Measurements from ENCODE around the gene CALM3. TPM values are rescaled to one million over a fixed set of nuclear protein-coding genes. Genes with fewer than 3 reads are reported as not detected.

The CALM3 gene
- polyA plus RNA-seq, 1 of the 3 experiments (the other 2 are of a cell fraction), result 495 TPM

GRCh38 chr19:46637224-46637623, 36.1 kb downstream of the CALM3 start:
- ChIA-PET CTCF (interaction anchor here (0.9 to 8.3 kb wide), 3 partner anchors 9 to 92 kb away, joined by 3 to 106 read pairs (median 4); partner anchors contain the start of gene DACT3), POLR2A (interaction anchor here (0.6 to 9.6 kb wide), 4 partner anchors 16 to 607 kb away, joined by 3 to 100 read pairs (median 14); partner anchors contain the start of gene DACT3)
- WGBS (ENCODE audit: low lambda C conversion rate), result 85% methylated on average over 14 of the region's 14 CpGs
- H3K9me2 ChIP-seq, result no peaks in the 10 kb centered on the region
- peaks cover 9% of the 10 kb centered on the region for H3F3A ChIP-seq (replicated peaks; ENCODE audit: insufficient read depth)
- no peaks in the 10 kb centered on the region for H3K79me2 ChIP-seq (ENCODE audit: insufficient read depth)
- no peaks in the 10 kb centered on the region for H3K27me3 ChIP-seq (ENCODE audit: insufficient read depth)
- H3K9ac ChIP-seq, result no peak overlapping the region
- H3K36me3 ChIP-seq (replicated peaks in 1 of 2; ENCODE audit: control insufficient read depth in 1 of 2, insufficient read depth in 2 of 2, low read length in 1 of 2), result no peaks in the 10 kb centered on the region
- DNase-seq, result no peak
- peak overlapping the region in 1 of 2 experiments; percentile 1; a peak in 1 of 4 replicates for H3K4me3 ChIP-seq (ENCODE audit: low read depth in 2 of 2, low read length in 1 of 2)
- H3K4me2 ChIP-seq, result no peak overlapping the region
- no peaks in the 10 kb centered on the region for H4K20me1 ChIP-seq (ENCODE audit: insufficient read depth)
- H2AFZ ChIP-seq (ENCODE audit: low read depth), result no peak overlapping the region
- H3K4me1 ChIP-seq (ENCODE audit: control insufficient read depth in 1 of 2, insufficient read depth in 2 of 2, low read depth in 1 of 2, low read length in 1 of 2), result peaks cover 7 to 40% of the 10 kb centered on the region in 2 experiments; a peak in 2 of 4 replicates
- H3K9me3 ChIP-seq, result no peaks in the 10 kb centered on the region
- peak overlapping the region in 1 of 2 experiments; percentile 92; a peak in 1 of 4 replicates for H3K27ac ChIP-seq (ENCODE audit: low read depth in 2 of 2, low read length in 1 of 2)
- no peak for TF ChIP-seq USF2 (IDR thresholded peaks at IDR 0.05; ENCODE audit: borderline replicate concordance, low read depth, low read length)
- peak; percentile 4; the same call in 1 of the 2 replicates for TF ChIP-seq RAD21 (IDR thresholded peaks at IDR 0.05; ENCODE audit: low read length)
- no peak for TF ChIP-seq TCF12 (IDR thresholded peaks at IDR 0.05)
- TF ChIP-seq EP300 (IDR thresholded peaks at IDR 0.05; ENCODE audit: borderline replicate concordance in 1 of 2, low read depth in 1 of 2, low read length in 1 of 2), result no peak

- no peaks in the 10 kb centered on the region for H3K79me2 ChIP-seq (ENCODE audit: insufficient read depth)
- ChIA-PET CTCF (interaction anchor here (0.5 kb wide), 1 partner anchor 1167 kb away, joined by 3 read pairs; no protein-coding TSS in a partner anchor), POLR2A (interaction anchor here (0.5 to 1.8 kb wide), 6 partner anchors 11 to 475 kb away, joined by 3 to 9 read pairs (median 3); no protein-coding TSS in a partner anchor)
- no peaks in the 10 kb centered on the region for H3K9me3 ChIP-seq
- TF ChIP-seq CHD2 (IDR thresholded peaks at IDR 0.05; ENCODE audit: low read length, partially characterized antibody) (peak; percentile 69), GATA2 (CRISPR knock-in tag; IDR thresholded peaks at IDR 0.05) (peak; percentile 45), RAD21 (IDR thresholded peaks at IDR 0.05; ENCODE audit: low read length) (peak; percentile 10; the same call in 1 of the 2 replicates), TCF12 (IDR thresholded peaks at IDR 0.05) (peak; percentile 90), YY1 (IDR thresholded peaks at IDR 0.05; ENCODE audit: low read depth) (0 out of 2 replicates have a peak, but pooled peaks have one; percentile 32), JUND (IDR thresholded peaks at IDR 0.05) (no peak), RCOR1 (IDR thresholded peaks at IDR 0.05; ENCODE audit: low read length) (peak; percentile 72), SIN3A (IDR thresholded peaks at IDR 0.05; ENCODE audit: borderline replicate concordance, low read depth, low read length) (no peak; the same call in 1 of the 2 replicates), MAX (IDR thresholded peaks at IDR 0.05; ENCODE audit: low read depth) (peak; percentile 35; the same call in 1 of the 2 replicates), POLR2AphosphoS5 (IDR thresholded peaks at IDR 0.05; ENCODE audit: low read depth, low read length) (peak; percentile 78), NFIC (IDR thresholded peaks at IDR 0.05; ENCODE audit: borderline replicate concordance) (0 out of 2 replicates have a peak, but pooled peaks have one; percentile 28), EP300 (IDR thresholded peaks at IDR 0.05; ENCODE audit: borderline replicate concordance in 1 of 2, low read depth in 1 of 2, low read length in 1 of 2) (peak; percentile 39 to 72; a peak in 3 of 4 replicates), TAF1 (IDR thresholded peaks at IDR 0.05; ENCODE audit: borderline replicate concordance, low read depth, low read length) (peak; percentile 65), MXI1 (IDR thresholded peaks at IDR 0.05; ENCODE audit: low read depth, low read length) (no peak; the same call in 1 of the 2 replicates)
- TF ChIP-seq, protein P1, sequence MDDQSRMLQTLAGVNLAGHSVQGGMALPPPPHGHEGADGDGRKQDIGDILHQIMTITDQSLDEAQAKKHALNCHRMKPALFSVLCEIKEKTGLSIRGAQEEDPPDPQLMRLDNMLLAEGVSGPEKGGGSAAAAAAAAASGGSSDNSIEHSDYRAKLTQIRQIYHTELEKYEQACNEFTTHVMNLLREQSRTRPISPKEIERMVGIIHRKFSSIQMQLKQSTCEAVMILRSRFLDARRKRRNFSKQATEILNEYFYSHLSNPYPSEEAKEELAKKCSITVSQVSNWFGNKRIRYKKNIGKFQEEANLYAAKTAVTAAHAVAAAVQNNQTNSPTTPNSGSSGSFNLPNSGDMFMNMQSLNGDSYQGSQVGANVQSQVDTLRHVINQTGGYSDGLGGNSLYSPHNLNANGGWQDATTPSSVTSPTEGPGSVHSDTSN (IDR thresholded peaks at IDR 0.05), result no peak
- no peaks in the 10 kb centered on the region for H3K9me2 ChIP-seq
- H3K4me2 ChIP-seq, result peak overlapping the region; percentile 98
- peaks cover 7 to 25% of the 10 kb centered on the region in 2 experiments; a peak in 2 of 4 replicates for H3K4me1 ChIP-seq (ENCODE audit: control insufficient read depth in 1 of 2, insufficient read depth in 2 of 2, low read depth in 1 of 2, low read length in 1 of 2)
- peak overlapping the region; percentile 65 for H3K9ac ChIP-seq
- H3K36me3 ChIP-seq (replicated peaks in 1 of 2; ENCODE audit: control insufficient read depth in 1 of 2, insufficient read depth in 2 of 2, low read length in 1 of 2), result no peaks in the 10 kb centered on the region
- H3F3A ChIP-seq (replicated peaks; ENCODE audit: insufficient read depth), result peaks cover 9% of the 10 kb centered on the region
- H4K20me1 ChIP-seq (ENCODE audit: insufficient read depth), result no peaks in the 10 kb centered on the region
- H2AFZ ChIP-seq (ENCODE audit: low read depth), result peak overlapping the region; percentile 76
- peak; percentile 94 for DNase-seq
- peak overlapping the region; percentile 42 to 73 for H3K4me3 ChIP-seq (ENCODE audit: low read depth in 2 of 2, low read length in 1 of 2)
- H3K27ac ChIP-seq (ENCODE audit: low read depth in 2 of 2, low read length in 1 of 2), result peak overlapping the region; percentile 78 to 97
- WGBS (ENCODE audit: low lambda C conversion rate), result 19% methylated on average over 22 of the region's 49 CpGs
- H3K27me3 ChIP-seq (ENCODE audit: insufficient read depth), result no peaks in the 10 kb centered on the region
These were observed 38.4 kb downstream of the CALM3 start for GRCh38 chr19:46639358-46640182.
